ENCODE results near the gene LHFPL6.

GRCh38 chr13:39550931-39551330 lies 52.1 kb downstream of the LHFPL6 start:
- TF ChIP-seq CTCF (IDR thresholded peaks at IDR 0.05) (no peak), POLR2A (IDR thresholded peaks at IDR 0.05) (no peak)
